Mesodermal cell (in vitro differentiated cells): ENCODE data around the gene CGB8.
A peak's percentile ranks its signal among the peaks of the same experiment; 100 is the strongest.
"Not testable (repeated sequence)": the region's sequence is repeated elsewhere in the genome, so short reads cannot be mapped to it uniquely, and the experiment has no call there.

Experiments used
- H3K27ac ChIP-seq: 2 replicates; pipeline ENCODE4 v1.7.0; 2013; ENCODE audit warnings: mild to moderate bottlenecking, low read depth, low read length, moderate library complexity; ENCODE audit not compliant: severe bottlenecking
- H3K36me3 ChIP-seq: 2 replicates; pipeline ENCODE4 v1.7.1; 2013; ENCODE audit warnings: mild to moderate bottlenecking, low read length, moderate library complexity; ENCODE audit not compliant: control insufficient read depth, insufficient read depth
- H3K4me1 ChIP-seq: one replicate; pipeline ENCODE4 v1.7.1; 2013; ENCODE audit warnings: mild to moderate bottlenecking, low read length; ENCODE audit not compliant: insufficient read depth, control insufficient read depth, poor library complexity, severe bottlenecking
- H3K4me3 ChIP-seq: 2 replicates; pipeline ENCODE4 v1.7.0; 2013; ENCODE audit warnings: low read length, control low read depth, mild to moderate bottlenecking; ENCODE audit not compliant: insufficient read depth, poor library complexity, severe bottlenecking; ENCODE audit errors: extremely low read depth
- H3K9me3 ChIP-seq: 2 replicates; pipeline ENCODE4 v1.7.1; 2013; ENCODE audit warnings: mild to moderate bottlenecking, low read length, moderate library complexity; ENCODE audit not compliant: control insufficient read depth
- WGBS, 2 experiments: methylation state at CpG; one replicate each; pipeline ENCODE4 v1.1.5; 2013; ENCODE audit warnings: missing lambda C conversion rate in 2 of 2; ENCODE audit not compliant: insufficient coverage in 2 of 2; 5-methylcytosine and 5-hydroxymethylcytosine counted together

CGB8 gene

GRCh38 chr19:49081273-49081672 is 32.4 kb upstream of the CGB8 start:
- H3K27ac ChIP-seq: no peak overlapping the region
- no peaks in the 10 kb centered on the region for H3K4me1 ChIP-seq
- H3K4me3 ChIP-seq: no peak overlapping the region
- H3K36me3 ChIP-seq: peaks cover under 1% of the 10 kb centered on the region
- WGBS, 2 experiments: 81 to 100% methylated on average over 1 of the region's 1 CpG
- no peaks in the 10 kb centered on the region for H3K9me3 ChIP-seq

DNA sequence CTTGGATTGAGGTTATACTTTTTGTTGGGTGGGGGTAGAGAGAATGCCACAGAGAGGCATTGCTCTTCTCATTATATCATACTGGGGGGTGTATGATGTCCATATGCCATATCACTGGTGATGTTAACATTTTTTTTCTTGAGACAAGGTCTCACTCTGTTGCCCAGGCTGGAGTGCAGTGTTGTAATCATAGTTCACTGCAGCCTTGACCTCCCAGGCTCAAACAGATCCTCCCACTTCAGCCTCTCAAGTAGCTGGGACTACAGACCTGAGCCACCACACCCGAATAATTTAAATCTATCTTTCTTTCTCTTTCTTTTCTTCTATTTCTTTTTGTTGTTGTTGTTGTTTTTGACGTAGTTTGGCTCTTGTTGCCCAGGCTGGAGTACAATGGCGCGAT is 31.5 kb upstream of the CGB8 start:
- Histone ChIP-seq H3K9me3 (no peaks in the 10 kb centered on the region), H3K36me3 (no peaks in the 10 kb centered on the region), H3K4me1 (no peaks in the 10 kb centered on the region), H3K4me3 (no peak overlapping the region), H3K27ac (no peak overlapping the region)
- no CpG with 5 or more reads among the region's 4 CpGs for WGBS, 2 experiments

- not testable (repeated sequence) for H3K36me3 ChIP-seq, H3K27ac ChIP-seq, H3K9me3 ChIP-seq, H3K4me1 ChIP-seq, H3K4me3 ChIP-seq
- WGBS, 2 experiments: 31 to 35% methylated on average over 5 to 6 of the region's 9 CpGs
Measured at GRCh38 chr19:49074869-49075268, 26.0 kb upstream of the CGB8 start.

DNA sequence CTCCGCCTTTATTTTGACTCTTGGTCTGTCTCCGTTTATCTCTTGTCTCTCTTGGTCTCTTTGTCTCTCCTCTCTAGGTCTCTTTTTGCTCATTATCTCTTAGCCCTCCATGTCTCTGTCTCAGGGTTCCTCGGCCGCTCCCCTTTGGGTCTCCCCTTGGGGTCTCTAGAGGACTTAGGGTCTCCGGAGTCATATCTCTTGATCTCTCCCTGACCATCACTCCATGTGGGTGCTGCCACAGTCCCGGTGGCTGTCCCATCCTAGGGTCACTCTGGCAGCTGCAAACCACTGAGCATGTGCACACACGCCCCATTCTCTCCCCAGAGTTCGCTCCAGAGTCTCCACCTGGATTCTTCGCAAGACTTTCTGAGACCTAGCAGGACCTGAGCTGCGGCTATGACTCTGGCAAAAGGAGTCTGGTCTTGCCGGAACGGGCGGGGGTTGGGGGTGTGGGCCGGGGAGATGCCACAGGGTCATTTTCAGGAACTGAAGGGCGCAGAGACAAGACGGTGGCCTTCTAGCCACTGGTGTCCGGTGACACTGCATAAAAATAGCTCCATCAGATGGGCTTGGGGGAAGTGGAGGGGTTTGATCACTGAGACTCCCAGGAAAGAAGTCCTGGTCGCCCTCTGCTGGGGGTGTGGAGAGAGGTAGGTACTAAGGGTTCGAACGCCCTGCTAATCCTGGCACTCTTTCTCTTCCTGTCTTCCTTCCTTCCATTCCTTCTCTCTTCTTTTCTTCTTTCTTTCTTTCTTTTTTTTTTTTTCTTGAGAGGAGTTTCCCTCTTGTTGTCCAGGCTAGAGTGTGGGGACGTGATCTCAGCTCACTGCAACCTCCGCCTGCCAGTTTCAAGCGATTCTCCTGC is 24.8 kb upstream of the CGB8 start:
- no peak overlapping the region for H3K27ac ChIP-seq
- no peak overlapping the region for H3K4me3 ChIP-seq
- WGBS, 2 experiments: 74 to 78% methylated on average over 12 to 18 of the region's 23 CpGs
- no peaks in the 10 kb centered on the region for H3K36me3 ChIP-seq
- H3K9me3 ChIP-seq: no peaks in the 10 kb centered on the region
- no peaks in the 10 kb centered on the region for H3K4me1 ChIP-seq

DNA sequence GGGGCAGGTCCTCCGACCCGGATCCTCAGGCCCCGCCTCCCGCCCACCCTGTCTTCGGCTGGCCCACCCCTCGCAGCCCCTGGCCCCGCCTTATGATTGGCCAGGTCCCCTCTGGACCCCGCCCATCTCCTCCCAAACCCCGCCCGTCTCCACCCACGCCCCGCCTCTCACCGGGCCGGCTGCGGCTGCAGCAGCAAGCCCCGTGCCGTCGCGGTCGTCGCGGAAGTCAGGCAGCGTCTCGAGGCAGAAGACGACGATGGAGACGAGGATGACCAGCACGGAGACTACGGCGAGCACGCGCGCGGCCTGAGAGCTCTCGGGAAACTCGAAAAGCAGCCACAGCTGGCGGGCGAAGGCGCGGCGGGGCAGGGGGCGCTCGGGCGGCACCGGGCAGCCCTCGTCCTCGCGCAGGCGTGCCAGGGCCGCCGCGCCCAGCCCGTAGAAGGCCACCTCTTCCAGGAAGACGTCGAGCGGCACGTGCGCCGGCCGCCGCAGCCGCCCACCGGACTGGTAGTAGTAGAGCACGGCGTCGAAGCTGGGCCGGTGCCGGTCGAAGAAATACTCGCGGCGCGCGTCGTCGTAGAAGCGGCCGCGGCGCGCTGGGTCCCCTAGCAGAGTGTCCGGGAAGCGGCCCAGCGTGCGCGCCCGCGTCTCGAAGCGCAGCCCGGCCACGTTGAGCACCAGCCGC is 23.1 kb upstream of the CGB8 start:
- no peaks in the 10 kb centered on the region for H3K4me1 ChIP-seq
- H3K36me3 ChIP-seq: no peaks in the 10 kb centered on the region
- H3K9me3 ChIP-seq: no peaks in the 10 kb centered on the region
- no peak overlapping the region for H3K27ac ChIP-seq
- WGBS, 2 experiments: 26% methylated on average over 80 to 88 of the region's 93 CpGs
- H3K4me3 ChIP-seq: no peak overlapping the region

- WGBS, 2 experiments: 89 to 93% methylated on average over 21 of the region's 21 CpGs
- Histone ChIP-seq H3K4me1 (peaks cover 6% of the 10 kb centered on the region), H3K36me3 (no peaks in the 10 kb centered on the region), H3K4me3 (no peak overlapping the region), H3K27ac (no peak overlapping the region), H3K9me3 (no peaks in the 10 kb centered on the region)
Measured at GRCh38 chr19:49070416-49070815, 21.5 kb upstream of the CGB8 start.

GRCh38 chr19:49069026-49069425 is 20.1 kb upstream of the CGB8 start:
- Histone ChIP-seq H3K36me3 (no peaks in the 10 kb centered on the region), H3K27ac (no peak overlapping the region), H3K4me3 (no peak overlapping the region), H3K9me3 (no peaks in the 10 kb centered on the region), H3K4me1 (peaks cover 11% of the 10 kb centered on the region)
- WGBS, 2 experiments: 84 to 96% methylated on average over 8 to 9 of the region's 9 CpGs

DNA sequence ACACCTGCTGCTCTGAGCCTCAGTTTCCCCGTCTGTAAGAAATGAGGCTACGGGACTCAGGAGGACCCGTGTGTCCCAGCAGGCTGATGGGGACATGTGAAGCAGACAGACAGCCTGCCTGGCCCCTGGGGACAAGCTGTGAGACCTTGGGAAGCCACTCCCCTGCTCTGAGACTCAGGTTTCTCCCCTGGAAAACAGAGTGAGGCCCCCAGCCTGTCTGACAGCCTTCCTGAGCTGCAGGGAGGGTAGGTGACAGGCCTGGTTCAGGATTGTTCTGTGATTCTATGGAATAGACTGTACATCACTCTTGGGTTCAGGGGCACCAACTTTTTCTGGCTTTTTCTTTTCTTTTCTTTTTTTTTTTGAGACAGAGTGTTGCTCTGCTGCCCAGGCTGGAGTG is 18.6 kb upstream of the CGB8 start:
- H3K27ac ChIP-seq: no peak overlapping the region
- WGBS, 2 experiments: 64 to 66% methylated on average over 3 of the region's 3 CpGs
- no peaks in the 10 kb centered on the region for H3K36me3 ChIP-seq
- H3K4me1 ChIP-seq: peaks cover 11% of the 10 kb centered on the region
- no peak overlapping the region for H3K4me3 ChIP-seq
- H3K9me3 ChIP-seq: no peaks in the 10 kb centered on the region

- no peak overlapping the region for H3K27ac ChIP-seq
- no peaks in the 10 kb centered on the region for H3K36me3 ChIP-seq
- no peak overlapping the region for H3K4me3 ChIP-seq
- H3K9me3 ChIP-seq: no peaks in the 10 kb centered on the region
- whole genome bisulfite sequencing, 2 experiments: 89% methylated on average over 6 of the region's 13 CpGs; no CpG with 5 or more reads in 1 of the 2 experiments
- peaks cover 11% of the 10 kb centered on the region for H3K4me1 ChIP-seq
Measured at GRCh38 chr19:49065905-49066512, 17.1 kb upstream of the CGB8 start.

DNA sequence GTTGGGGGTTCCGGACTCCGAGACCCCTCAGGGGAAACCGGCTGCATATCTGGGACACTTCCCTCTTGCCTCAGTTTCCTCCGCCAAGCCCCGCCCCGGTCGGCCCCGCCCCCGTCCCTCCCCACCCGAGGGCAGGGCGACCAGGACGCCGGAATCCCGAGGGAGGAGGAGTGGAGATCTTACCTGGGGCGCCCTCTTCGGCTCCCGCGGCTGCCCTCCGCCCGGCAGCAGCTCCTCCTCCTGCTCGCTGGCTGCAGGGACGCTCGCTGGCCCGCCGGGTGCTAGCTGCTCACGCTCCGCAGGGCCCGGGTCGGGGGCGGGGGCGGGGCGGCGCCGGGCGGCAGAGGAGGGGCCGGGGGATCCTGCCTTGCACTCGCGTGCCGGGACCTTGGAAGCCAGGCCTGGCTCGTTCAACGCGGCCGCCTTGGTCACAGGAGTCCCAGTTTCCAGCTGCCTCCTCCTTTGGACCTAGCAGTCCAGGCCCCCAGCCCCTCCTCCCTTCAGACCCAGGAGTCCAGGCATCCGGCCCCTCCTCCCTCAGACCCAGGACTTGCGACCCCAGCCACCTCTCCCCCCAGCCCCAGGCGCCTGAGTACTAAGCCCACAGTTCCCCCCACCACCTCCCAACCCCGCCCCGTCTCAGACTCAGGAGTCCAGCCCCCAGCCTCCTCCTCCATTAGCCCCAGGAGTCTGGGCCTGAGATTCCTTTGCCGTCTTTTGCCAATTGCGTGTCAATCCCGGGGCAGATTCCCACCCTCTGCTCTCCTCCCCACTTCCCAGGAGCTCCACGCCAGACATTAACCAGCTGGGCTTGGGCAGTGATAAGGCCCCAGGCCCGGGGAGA is 16.1 kb upstream of the CGB8 start, which contains the start of gene NTF4:
Gene NTF4 (minus strand): TSS at position 51 of the 844 bp plus-strand sequence. CDS start 2,821 bp downstream, outside the sequence.
- H3K27ac ChIP-seq: no peak within 1 kb of the TSS

More for the DNA sequence above, 16.1 kb upstream of the CGB8 start, which contains the start of gene NTF4:
- Histone ChIP-seq H3K4me3 (peak within 1 kb of the TSS; percentile 35), H3K36me3 (no peaks in the 10 kb centered on the region), H3K9me3 (no peaks in the 10 kb centered on the region), H3K4me1 (peaks cover 11% of the 10 kb centered on the region)
- WGBS, 2 experiments: 0 to 4% methylated on average over 28 to 29 of the region's 53 CpGs
